ENCODE results near the gene ITPR3. TPM values are rescaled to one million over a fixed set of nuclear protein-coding genes. Genes with fewer than 3 reads are reported as not detected.

ITPR3 gene
- total RNA-seq, 2 donors from 2014 or later = 29.6 to 33.3 TPM

GRCh38 chr6:33710296-33711121 lies 89.4 kb downstream of the ITPR3 start:
- WGBS, 2 experiments (ENCODE audit: insufficient coverage in 1 of 2, insufficient read length in 1 of 2) = 86 to 94% methylated on average over 14 to 15 of the region's 15 CpGs
- Histone ChIP-seq H3K9me3 (ENCODE audit: control insufficient read depth, low read length) (no peaks in the 10 kb centered on the region), H3K4me3 (ENCODE audit: low read length) (peak overlapping the region; percentile 82), H3K36me3 (ENCODE audit: control insufficient read depth, insufficient read depth, low read length) (peaks cover 43% of the 10 kb centered on the region), H3K27me3 (ENCODE audit: control insufficient read depth, insufficient read depth, low read length, poor library complexity, severe bottlenecking) (no peaks in the 10 kb centered on the region), H3K27ac (ENCODE audit: low read depth, low read length) (no peak overlapping the region), H3K4me1 (ENCODE audit: control insufficient read depth, insufficient read depth, low read length) (peaks cover 7% of the 10 kb centered on the region), H3K9ac (ENCODE audit: extremely low read depth, low read length, poor library complexity, severe bottlenecking) (peak overlapping the region; percentile 92)
- Mint-ChIP-seq H3K4me3 (peak overlapping the region; percentile 87), H3K9me3 (no peaks in the 10 kb centered on the region), H3K27me3 (ENCODE audit: insufficient read depth) (no peaks in the 10 kb centered on the region), H3K36me3 (ENCODE audit: low read depth) (peaks cover 43% of the 10 kb centered on the region), H3K27ac (peak overlapping the region; percentile 99), H3K4me1 (peaks cover 12% of the 10 kb centered on the region)
- no peak for DNase-seq
- TF ChIP-seq CTCF (conservative IDR thresholded peaks at IDR 0.05) = no peak

GRCh38 chr6:33711140-33712129 lies 90.3 kb downstream of the ITPR3 start, which contains the start of gene UQCC2:
TSS of gene UQCC2 (minus strand) at chr6:33711700. CDS start at chr6:33711686, 14 bp downstream.
- Histone ChIP-seq H3K4me3 (ENCODE audit: low read length) (peak within 1 kb of the TSS; percentile 82), H3K9me3 (ENCODE audit: control insufficient read depth, low read length) (no peaks in the 10 kb centered on the region), H3K36me3 (ENCODE audit: control insufficient read depth, insufficient read depth, low read length) (peaks cover 36% of the 10 kb centered on the region), H3K27me3 (ENCODE audit: control insufficient read depth, insufficient read depth, low read length, poor library complexity, severe bottlenecking) (no peaks in the 10 kb centered on the region), H3K4me1 (ENCODE audit: control insufficient read depth, insufficient read depth, low read length) (peaks cover 7% of the 10 kb centered on the region), H3K27ac (ENCODE audit: low read depth, low read length) (peak within 1 kb of the TSS; percentile 91), H3K9ac (ENCODE audit: extremely low read depth, low read length, poor library complexity, severe bottlenecking) (peak within 1 kb of the TSS; percentile 92)
- WGBS, 2 experiments (ENCODE audit: insufficient coverage in 1 of 2, insufficient read length in 1 of 2) = 8 to 15% methylated on average over 37 to 73 of the region's 73 CpGs
- H3K4me1 Mint-ChIP-seq = peaks cover 14% of the 10 kb centered on the region
- peak within 1 kb of the TSS; percentile 99 for H3K27ac Mint-ChIP-seq
- peak; percentile 98 for DNase-seq
- peaks cover 38% of the 10 kb centered on the region for H3K36me3 Mint-ChIP-seq (ENCODE audit: low read depth)
- TF ChIP-seq CTCF (conservative IDR thresholded peaks at IDR 0.05) = peak; percentile 75
- no peaks in the 10 kb centered on the region for H3K9me3 Mint-ChIP-seq
- H3K4me3 Mint-ChIP-seq = peak within 1 kb of the TSS; percentile 87
- H3K27me3 Mint-ChIP-seq (ENCODE audit: insufficient read depth) = no peaks in the 10 kb centered on the region

GRCh38 chr6:33712914-33713313 lies 91.8 kb downstream of the ITPR3 start:
- no peaks in the 10 kb centered on the region for H3K9me3 ChIP-seq (ENCODE audit: control insufficient read depth, low read length)
- H3K4me3 ChIP-seq (ENCODE audit: low read length) = no peak overlapping the region
- no peak overlapping the region for H3K27ac ChIP-seq (ENCODE audit: low read depth, low read length)
- H3K4me1 ChIP-seq (ENCODE audit: control insufficient read depth, insufficient read depth, low read length) = peaks cover 7% of the 10 kb centered on the region
- Mint-ChIP-seq H3K36me3 (ENCODE audit: low read depth) (peaks cover 27% of the 10 kb centered on the region), H3K9me3 (no peaks in the 10 kb centered on the region), H3K27me3 (ENCODE audit: insufficient read depth) (no peaks in the 10 kb centered on the region), H3K4me1 (peaks cover 22% of the 10 kb centered on the region), H3K27ac (no peak overlapping the region), H3K4me3 (no peak overlapping the region)
- 93 to 94% methylated on average over 2 to 3 of the region's 3 CpGs for WGBS, 2 experiments (ENCODE audit: insufficient coverage in 1 of 2, insufficient read length in 1 of 2)
- peaks cover 26% of the 10 kb centered on the region for H3K36me3 ChIP-seq (ENCODE audit: control insufficient read depth, insufficient read depth, low read length)
- DNase-seq = no peak
- no peak for TF ChIP-seq CTCF (conservative IDR thresholded peaks at IDR 0.05)
- H3K9ac ChIP-seq (ENCODE audit: extremely low read depth, low read length, poor library complexity, severe bottlenecking) = no peak overlapping the region
- no peaks in the 10 kb centered on the region for H3K27me3 ChIP-seq (ENCODE audit: control insufficient read depth, insufficient read depth, low read length, poor library complexity, severe bottlenecking)

Data from endodermal cell (in vitro differentiated cells).